GM10266 (cell line): Measurements from ENCODE around the gene ENTPD1.
"Not testable (repeated sequence)": the region's sequence is repeated elsewhere in the genome, so short reads cannot be mapped to it uniquely, and the experiment has no call there.

Experiments
- DNase-seq: peaks from one replicate; pipeline ENCODE4 v3.0.0; 2012; ENCODE audit errors: extremely low spot score
- CTCF ChIP-seq: IDR thresholded peaks from 2 replicates; pipeline ENCODE4 v1.5.1; 2012; ENCODE audit warnings: mild to moderate bottlenecking, low read depth; ENCODE audit not compliant: control insufficient read depth, insufficient read depth; ENCODE audit errors: missing control alignments

ENTPD1 gene

GRCh38 chr10:95876756-95877155 is 120.8 kb downstream of the ENTPD1 start:
- no peak for DNase-seq
- no peak for TF ChIP-seq CTCF

- no peak for TF ChIP-seq CTCF
Measured at GRCh38 chr10:95877881-95878280, 121.9 kb downstream of the ENTPD1 start.

GRCh38 chr10:95880704-95881103 is 124.7 kb downstream of the ENTPD1 start:
- no peak for TF ChIP-seq CTCF
- peak; percentile 25 for DNase-seq

More at GRCh38 chr10:95877881-95878280, 121.9 kb downstream of the ENTPD1 start:
- no peak for DNase-seq

GRCh38 chr10:95881316-95881715 is 125.4 kb downstream of the ENTPD1 start:
- no peak for DNase-seq
- TF ChIP-seq CTCF, result no peak

DNA sequence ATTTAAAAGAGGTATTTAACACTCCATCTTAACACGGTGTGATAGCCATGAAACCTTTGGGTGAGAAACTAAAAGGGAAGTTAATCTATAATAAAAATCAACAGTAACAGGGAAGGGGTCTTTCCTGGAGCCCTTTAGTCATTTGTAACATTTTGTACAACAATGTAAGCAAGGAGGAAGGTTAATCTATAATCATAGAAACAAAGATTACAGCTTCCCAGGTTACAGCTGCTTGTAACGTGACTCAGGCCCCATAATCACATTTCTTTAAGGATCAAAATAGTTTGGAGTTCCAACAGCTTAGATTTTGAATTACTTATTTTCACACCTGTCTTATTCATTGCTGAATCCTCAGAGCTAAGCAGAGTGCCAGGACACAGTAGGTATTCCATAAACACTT is 133.9 kb downstream of the ENTPD1 start:
- TF ChIP-seq CTCF, result no peak
- no peak for DNase-seq

DNA sequence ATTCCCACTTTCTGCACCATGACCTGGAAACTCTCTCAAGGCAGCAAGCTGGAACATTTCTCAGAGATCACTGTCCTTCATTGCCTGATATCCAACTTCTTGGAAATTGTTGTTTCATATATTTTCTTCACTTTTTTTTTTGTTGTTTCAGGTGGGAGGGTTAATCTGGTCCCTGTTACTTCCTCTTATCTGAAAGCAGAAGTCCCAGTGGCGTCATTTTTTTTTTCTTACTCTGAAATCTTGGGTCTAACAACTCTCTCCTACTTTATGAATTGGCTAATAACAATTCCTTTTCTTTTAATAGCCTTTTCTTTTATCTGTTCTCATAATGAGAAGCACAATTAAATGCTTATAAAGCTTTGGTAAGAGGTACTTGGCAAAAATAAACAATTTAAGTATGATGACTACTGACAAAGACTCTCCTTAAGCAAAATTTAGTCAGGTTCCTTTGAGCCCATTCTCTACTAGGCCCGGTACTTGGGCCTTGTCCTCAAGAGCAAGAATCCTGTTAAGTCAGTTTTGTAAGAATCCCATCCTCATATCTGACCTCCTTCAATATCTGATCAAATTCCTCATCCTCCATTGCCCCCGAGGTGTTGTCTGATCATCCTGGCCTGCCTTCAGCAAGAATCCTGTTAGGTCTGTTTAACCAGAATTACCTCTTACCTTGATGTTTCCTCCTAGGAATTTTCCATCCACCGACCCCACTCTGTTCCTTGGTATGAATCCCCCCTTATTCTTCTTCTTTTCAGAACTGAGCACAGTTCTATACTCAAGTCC is 140.3 kb downstream of the ENTPD1 start:
- DNase-seq, result no peak
- TF ChIP-seq CTCF, result no peak

GRCh38 chr10:95905897-95906580 is 150.1 kb downstream of the ENTPD1 start:
- not testable (repeated sequence) for DNase-seq
